H9 (cell line): Measurements from ENCODE around the gene SMIM22. TPM values are rescaled to one million over a fixed set of nuclear protein-coding genes. Genes with fewer than 3 reads are reported as not detected.

Source experiments
- DNase-seq: peaks from one replicate; pipeline ENCODE4 v3.0.0-alpha.2; 2017
- H2AFZ ChIP-seq: one replicate; pipeline ENCODE4 v1.6.1; 2013; ENCODE audit warnings: mild to moderate bottlenecking, low read length, control low read depth, moderate library complexity
- H2AK5ac ChIP-seq: 2 replicates; pipeline ENCODE4 v1.6.1; 2013; ENCODE audit warnings: low read length, control low read depth, mixed read lengths; ENCODE audit not compliant: insufficient read length
- H2BK120ac ChIP-seq: one replicate; pipeline ENCODE4 v1.6.1; 2013; ENCODE audit warnings: low read depth, mild to moderate bottlenecking, low read length, control low read depth, inconsistent platforms; ENCODE audit not compliant: poor library complexity, severe bottlenecking
- H2BK12ac ChIP-seq: 2 replicates; pipeline ENCODE4 v1.6.1; 2013; ENCODE audit warnings: low read length, control low read depth, mixed read lengths, low read depth; ENCODE audit not compliant: insufficient read length
- H2BK15ac ChIP-seq: 2 replicates; pipeline ENCODE4 v1.6.1; 2013; ENCODE audit warnings: low read depth, low read length, control low read depth
- H2BK20ac ChIP-seq: one replicate; pipeline ENCODE4 v1.6.1; 2013; ENCODE audit warnings: low read depth, mild to moderate bottlenecking, low read length, control low read depth, inconsistent platforms; ENCODE audit not compliant: poor library complexity, severe bottlenecking
- H2BK5ac ChIP-seq: 2 replicates; pipeline ENCODE4 v1.6.1; 2013; ENCODE audit warnings: low read length, control low read depth, mixed read lengths; ENCODE audit not compliant: insufficient read length
- H3K14ac ChIP-seq: 2 replicates; pipeline ENCODE4 v1.6.1; 2013; ENCODE audit warnings: low read length, control low read depth; ENCODE audit not compliant: insufficient read depth
- H3K18ac ChIP-seq: 2 replicates; pipeline ENCODE4 v1.6.1; 2013; ENCODE audit warnings: low read depth, mild to moderate bottlenecking, mixed read lengths, low read length, control low read depth; ENCODE audit not compliant: insufficient read length
- H3K23ac ChIP-seq: 2 replicates; pipeline ENCODE4 v1.6.1; 2013; ENCODE audit warnings: low read length, control low read depth, mixed read lengths, low read depth; ENCODE audit not compliant: insufficient read length
- H3K23me2 ChIP-seq: 2 replicates; pipeline ENCODE4 v1.6.1; 2013; ENCODE audit warnings: low read depth, mild to moderate bottlenecking, mixed read lengths, low read length, control low read depth; ENCODE audit not compliant: insufficient read length, poor library complexity, severe bottlenecking
- H3K27ac ChIP-seq: 2 replicates; pipeline ENCODE4 v1.5.1; 2013; ENCODE audit warnings: low read length, control low read depth, mixed read lengths, low read depth; ENCODE audit not compliant: insufficient read length
- H3K27me3 ChIP-seq: 2 replicates; pipeline ENCODE4 v1.6.1; 2013; ENCODE audit warnings: low read length, control low read depth, inconsistent platforms; ENCODE audit not compliant: insufficient read depth
- H3K4ac ChIP-seq: 2 replicates; pipeline ENCODE4 v1.6.1; 2013; ENCODE audit warnings: low read depth, mild to moderate bottlenecking, control low read depth, inconsistent platforms, low read length, moderate library complexity
- H3K4me1 ChIP-seq: 2 replicates; pipeline ENCODE4 v1.6.1; 2013; ENCODE audit warnings: low read length, control low read depth, inconsistent platforms; ENCODE audit not compliant: insufficient read depth
- H3K4me2 ChIP-seq: 2 replicates; pipeline ENCODE4 v1.6.1; 2013; ENCODE audit warnings: low read length, control low read depth, mixed read lengths; ENCODE audit not compliant: insufficient read length, insufficient read depth
- H3K56ac ChIP-seq: 2 replicates; pipeline ENCODE4 v1.6.1; 2013; ENCODE audit warnings: low read depth, mild to moderate bottlenecking, mixed read lengths, low read length, control low read depth; ENCODE audit not compliant: insufficient read length
- H3K79me1 ChIP-seq: 2 replicates; pipeline ENCODE4 v1.6.1; 2013; ENCODE audit warnings: low read depth, mild to moderate bottlenecking, moderate library complexity, low read length, control low read depth, inconsistent platforms; ENCODE audit not compliant: insufficient read depth, poor library complexity, severe bottlenecking
- H3K79me2 ChIP-seq: 2 replicates; pipeline ENCODE4 v1.6.1; 2013; ENCODE audit warnings: low read length, control low read depth, inconsistent platforms; ENCODE audit not compliant: insufficient read depth
- H3K9ac ChIP-seq: 2 replicates; pipeline ENCODE4 v1.6.1; 2013; ENCODE audit warnings: low read length, control low read depth, mixed read lengths; ENCODE audit not compliant: insufficient read length; ENCODE audit errors: extremely low read depth
- H3K9me3 ChIP-seq: one replicate; pipeline ENCODE4 v1.6.1; 2013; ENCODE audit warnings: low read depth, low read length, inconsistent platforms; ENCODE audit not compliant: control insufficient read depth
- H3T11ph ChIP-seq: one replicate; pipeline ENCODE4 v1.6.1; 2013; ENCODE audit warnings: mild to moderate bottlenecking, low read length, control low read depth, inconsistent platforms
- H4K20me1 ChIP-seq: one replicate; pipeline ENCODE4 v1.6.1; 2013; ENCODE audit not compliant: control insufficient read depth, insufficient read length, insufficient read depth
- H4K5ac ChIP-seq: 2 replicates; pipeline ENCODE4 v1.6.1; 2013; ENCODE audit warnings: low read depth, mild to moderate bottlenecking, mixed read lengths, low read length, control low read depth; ENCODE audit not compliant: insufficient read length
- H4K8ac ChIP-seq: replicated peaks from 2 replicates; pipeline ENCODE4 v1.6.1; 2013; ENCODE audit warnings: low read length, control low read depth, mixed read lengths, low read depth; ENCODE audit not compliant: insufficient read length
- H4K91ac ChIP-seq: 2 replicates; pipeline ENCODE4 v1.6.1; 2013; ENCODE audit warnings: low read depth, mild to moderate bottlenecking, moderate library complexity, mixed read lengths, low read length, control low read depth; ENCODE audit not compliant: insufficient read length
- H3K27ac Mint-ChIP-seq, 3 experiments: 2 replicates in 2 of 3; 3 replicates in 1 of 3; pipeline ENCODE4 v1.8.0; 2020 to 2021; ENCODE audit warnings: mixed read lengths in 3 of 3, mild to moderate bottlenecking in 1 of 3, moderate library complexity in 1 of 3
- H3K27me3 Mint-ChIP-seq: 2 replicates; pipeline ENCODE4 v1.8.0; 2021; ENCODE audit warnings: low read depth, mild to moderate bottlenecking, moderate library complexity, mixed read lengths
- H3K36me3 Mint-ChIP-seq, 3 experiments: 2 replicates in 2 of 3; 3 replicates in 1 of 3; pipeline ENCODE4 v1.8.0; 2020 to 2021; ENCODE audit warnings: low read depth in 3 of 3, mixed read lengths in 3 of 3; ENCODE audit not compliant: insufficient read depth in 1 of 3
- H3K4me1 Mint-ChIP-seq, 2 experiments: 2 replicates each; pipeline ENCODE4 v1.8.0; 2020; ENCODE audit warnings: mixed read lengths in 2 of 2
- H3K4me3 Mint-ChIP-seq, 2 experiments: 2 replicates in 1 of 2; 3 replicates in 1 of 2; pipeline ENCODE4 v1.8.0; 2020 to 2021; ENCODE audit warnings: mild to moderate bottlenecking in 2 of 2, mixed read lengths in 2 of 2, moderate library complexity in 1 of 2
- H3K9me3 Mint-ChIP-seq, 2 experiments: 2 replicates in 1 of 2; 3 replicates in 1 of 2; pipeline ENCODE4 v1.8.0; 2020; ENCODE audit warnings: mild to moderate bottlenecking in 2 of 2, mixed read lengths in 2 of 2, moderate library complexity in 1 of 2
- CTCF ChIP-seq: fragments of 200-600 bp; sonication (generic); conservative IDR thresholded peaks from 3 replicates; pipeline ENCODE4 v1.8.0; 2021; ENCODE audit warnings: antibody characterized with exemption, mild to moderate bottlenecking
- WGBS: extraction: QIAGEN DNeasy Blood & Tissue Kit; methylation state at CpG from one replicate; pipeline ENCODE4 v1.1.7; 2013; ENCODE audit warnings: missing lambda C conversion rate, low lambda C conversion rate, mixed read lengths; ENCODE audit not compliant: insufficient read length; ENCODE audit errors: extremely low coverage; 5-methylcytosine and 5-hydroxymethylcytosine counted together
- total RNA-seq: library from RNA; stranded (reverse); gene quantifications from 2 replicates; pipeline ENCODE4 v1.2.1, GENCODE V29; 2021

The SMIM22 gene
- total RNA-seq, 1 experiment from 2014 or later = not detected

- H2BK5ac ChIP-seq = no peak overlapping the region
- H2BK12ac ChIP-seq = no peak overlapping the region
- H2AK5ac ChIP-seq = no peak overlapping the region
- H3K4ac ChIP-seq = no peak overlapping the region
- no peaks in the 10 kb centered on the region for H3K9me3 ChIP-seq
- H2BK15ac ChIP-seq = no peak overlapping the region
- H2BK20ac ChIP-seq = no peak overlapping the region
- H4K91ac ChIP-seq = no peak overlapping the region
- peaks cover 7% of the 10 kb centered on the region for H3K23me2 ChIP-seq
- no peaks in the 10 kb centered on the region for H4K20me1 ChIP-seq
- no peak for TF ChIP-seq CTCF
- H2BK120ac ChIP-seq = no peak overlapping the region
- H3K4me1 ChIP-seq = no peaks in the 10 kb centered on the region
- H3T11ph ChIP-seq = no peak overlapping the region
- H3K18ac ChIP-seq = no peak overlapping the region
- Mint-ChIP-seq H3K9me3 (no peaks in the 10 kb centered on the region), H3K4me1 (peaks cover 17 to 31% of the 10 kb centered on the region in 2 experiments), H3K4me3 (peak overlapping the region; percentile 76 to 84), H3K27me3 (no peaks in the 10 kb centered on the region; the same call in 1 of the 2 replicates), H3K27ac (peak overlapping the region in 1 of 3 experiments; percentile 72; a peak in 2 of 7 replicates), H3K36me3 (peaks cover 17 to 46% (median 43%) of the 10 kb centered on the region in 3 experiments; a peak in 6 of 7 replicates)
- no peak overlapping the region for H3K14ac ChIP-seq
- WGBS = no CpG with 5 or more reads among the region's 8 CpGs
- no peak overlapping the region for H2AFZ ChIP-seq
- H3K23ac ChIP-seq = no peak overlapping the region
- no peaks in the 10 kb centered on the region for H3K79me1 ChIP-seq
- H3K79me2 ChIP-seq = no peaks in the 10 kb centered on the region
- H3K27me3 ChIP-seq = no peaks in the 10 kb centered on the region
- peak overlapping the region; percentile 83 for H3K4me2 ChIP-seq
- H4K8ac ChIP-seq = no peak overlapping the region
- no peak overlapping the region for H3K56ac ChIP-seq
- no peak for DNase-seq
- no peak overlapping the region for H3K27ac ChIP-seq
- H3K9ac ChIP-seq = no peak overlapping the region
- H4K5ac ChIP-seq = no peak overlapping the region
Observed at GRCh38 chr16:4803401-4803844, 8.3 kb downstream of the SMIM22 start.
